Mucosa of descending colon (tissue), 3 donors: ENCODE data around the gene POLR1A. TPM values are rescaled to one million over a fixed set of nuclear protein-coding genes. Genes with fewer than 3 reads are reported as not detected.

Experiments
- ATAC-seq: fragments of 200-7000 bp; cut with Tn5 transposase; one replicate; pipeline ENCODE4 v1.9.1; 2020; ENCODE audit warnings: mild to moderate bottlenecking, moderate library complexity
- DNase-seq, 3 donors: peaks; one replicate each; pipeline ENCODE4 v3.0.0-alpha.2; 2020
- H3K36me3 ChIP-seq: fragments of 200-600 bp; one replicate; pipeline ENCODE4 v1.8.0; 2021; ENCODE audit warnings: low read depth, mild to moderate bottlenecking
- H3K4me1 ChIP-seq: fragments of 200-600 bp; one replicate; pipeline ENCODE4 v1.8.0; 2021; ENCODE audit warnings: low read depth, mild to moderate bottlenecking
- H3K4me3 ChIP-seq: fragments of 200-600 bp; one replicate; pipeline ENCODE4 v1.8.0; 2021; ENCODE audit warnings: mild to moderate bottlenecking
- H3K9me3 ChIP-seq: fragments of 200-600 bp; one replicate; pipeline ENCODE4 v1.8.0; 2021; ENCODE audit warnings: mild to moderate bottlenecking
- CTCF ChIP-seq: fragments of 200-600 bp; IDR thresholded peaks from one replicate; pipeline ENCODE4 v1.8.0; 2022; ENCODE audit warnings: antibody characterized with exemption, mild to moderate bottlenecking
- intact Hi-C, 2 donors: fragments of 100-400 bp; cut with DNase I in 1 of 2; cut with micrococcal nuclease in 1 of 2; formaldehyde crosslinking; loops; one replicate each; pipeline versions ENCODE4 v1.11.0 to v1.11.1; 2022; cut with DNase I, micrococcal nuclease
- total RNA-seq, 3 donors: library from RNA; stranded (reverse); fragmentation: NEBNext Ultra II Directional in 2 of 3; extraction: Animal tissue kit (Norgen Biotek cat#: 25700) in 2 of 3; gene quantifications; one replicate each; pipeline versions ENCODE4 v1.2.1 to v1.2.4, GENCODE V29; 2021 to 2023
- donor health status: DM: no; HTN: no; CAD: no; lungs with moderate emphysema.
- donor health status: DM: no; HTN: no; CAD: no.
- donor health status: DM: no; HTN: yes; CAD: no.

POLR1A gene
- total RNA-seq, 3 donors from 2014 or later: 22.8 to 29.3 (median 24.3) TPM

GRCh38 chr2:86039178-86039962, 66.3 kb downstream of the POLR1A start:
- peaks cover 24% of the 10 kb centered on the region for H3K4me1 ChIP-seq
- ATAC-seq (no peak), DNase-seq (no peak)
- no peaks in the 10 kb centered on the region for H3K9me3 ChIP-seq
- no peak for TF ChIP-seq CTCF
- H3K36me3 ChIP-seq: no peaks in the 10 kb centered on the region
- intact Hi-C loops: no loop called here
- H3K4me3 ChIP-seq: no peak overlapping the region

GRCh38 chr2:86038291-86039081, 67.2 kb downstream of the POLR1A start:
- intact Hi-C loops: no loop called here
- no peak for TF ChIP-seq CTCF
- peak; percentile 41 for ATAC-seq
- Histone ChIP-seq H3K36me3 (no peaks in the 10 kb centered on the region), H3K4me1 (peaks cover 24% of the 10 kb centered on the region), H3K9me3 (no peaks in the 10 kb centered on the region), H3K4me3 (no peak overlapping the region)
- DNase-seq: peak in 1 of 3 donors; percentile 45

DNA sequence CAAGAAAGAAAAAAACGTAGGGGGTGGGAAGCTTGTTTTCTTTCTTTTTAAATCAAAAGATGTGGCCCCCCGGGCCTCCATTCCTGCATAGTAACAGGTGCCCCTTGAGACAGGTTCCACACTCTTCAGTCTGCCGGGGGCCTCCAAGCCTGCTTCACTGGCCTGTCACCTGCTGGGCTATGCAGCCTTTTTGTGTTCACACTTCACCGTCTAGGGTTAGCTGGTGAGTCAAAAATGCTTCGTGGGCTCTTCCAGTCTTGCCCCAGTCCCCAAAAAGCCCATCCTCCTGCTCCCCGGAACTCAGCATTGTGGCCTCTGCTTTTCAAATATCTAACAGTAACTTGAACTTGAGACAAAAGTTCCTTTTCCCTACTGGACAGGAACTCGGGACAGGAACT, 67.9 kb downstream of the POLR1A start:
- no peaks in the 10 kb centered on the region for H3K36me3 ChIP-seq
- TF ChIP-seq CTCF: no peak
- no peaks in the 10 kb centered on the region for H3K9me3 ChIP-seq
- DNase-seq (no peak), ATAC-seq (no peak)
- no peak overlapping the region for H3K4me3 ChIP-seq
- intact Hi-C loops: no loop called here
- peaks cover 24% of the 10 kb centered on the region for H3K4me1 ChIP-seq

DNA sequence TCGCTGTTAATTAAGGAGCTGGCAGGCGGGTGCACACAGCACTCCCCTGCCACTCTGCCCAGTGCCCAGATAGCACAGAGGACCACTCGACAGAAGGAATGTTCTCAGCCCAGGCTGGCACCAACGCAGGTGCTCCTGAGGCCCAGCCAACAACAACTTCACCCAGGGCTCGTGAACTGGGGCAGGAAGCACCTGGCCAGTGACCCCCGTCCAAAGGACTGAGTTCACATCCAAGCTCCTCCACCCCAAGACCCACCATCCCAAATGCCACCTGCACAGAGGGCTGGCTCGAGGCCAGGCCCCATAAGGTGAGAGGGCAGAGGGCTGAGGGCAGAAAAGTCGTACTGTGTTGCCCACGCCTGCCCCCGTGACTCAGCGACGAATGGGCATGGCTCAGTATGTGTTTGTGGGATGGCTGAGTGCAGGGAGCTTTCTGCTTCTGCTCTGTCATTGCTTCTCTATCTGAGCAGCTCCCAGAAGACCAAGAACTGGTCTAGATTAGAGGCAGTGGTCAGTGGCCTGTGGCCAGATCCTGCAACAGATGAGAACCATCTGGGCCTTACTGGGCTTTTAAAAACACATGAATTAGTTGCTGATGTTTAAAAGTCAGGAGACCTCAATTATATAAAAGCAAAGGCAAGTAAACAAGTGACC, 68.4 kb downstream of the POLR1A start:
- peak; percentile 61 to 70 (median 68) for DNase-seq
- no peak for TF ChIP-seq CTCF
- intact Hi-C loops: no loop called here
- peak; percentile 39 for ATAC-seq
- no peaks in the 10 kb centered on the region for H3K36me3 ChIP-seq
- H3K4me3 ChIP-seq: no peak overlapping the region
- no peaks in the 10 kb centered on the region for H3K9me3 ChIP-seq
- H3K4me1 ChIP-seq: peaks cover 24% of the 10 kb centered on the region

DNA sequence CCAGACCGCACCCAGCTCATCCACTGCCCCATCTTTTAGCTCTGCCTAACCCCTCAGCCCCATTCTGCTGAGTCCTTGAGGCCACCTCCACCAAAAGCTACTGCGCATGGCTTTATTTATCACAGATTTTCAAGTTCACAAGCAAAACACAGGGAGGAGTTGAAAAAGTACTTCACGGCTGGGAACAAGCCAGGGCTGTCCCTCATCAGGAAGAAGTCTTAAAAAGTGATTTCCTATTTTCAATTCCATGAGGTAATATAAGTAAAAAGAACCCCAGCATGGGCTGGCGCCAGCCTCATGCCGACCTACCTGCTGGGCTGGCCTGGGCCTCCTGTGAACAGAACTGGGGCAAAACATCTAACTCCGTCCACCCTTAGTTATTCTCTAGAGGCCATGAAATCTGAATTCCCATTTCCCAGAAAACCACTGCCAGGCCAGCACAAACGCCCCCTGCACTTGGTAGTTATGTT, 69.0 kb downstream of the POLR1A start:
- no peak for ATAC-seq
- no peaks in the 10 kb centered on the region for H3K9me3 ChIP-seq
- no peak for TF ChIP-seq CTCF
- no peak overlapping the region for H3K4me3 ChIP-seq
- H3K4me1 ChIP-seq: peaks cover 24% of the 10 kb centered on the region
- no peak for DNase-seq
- no peaks in the 10 kb centered on the region for H3K36me3 ChIP-seq
- intact Hi-C loops: no loop called here
